Measurements from ENCODE around the gene PARVA. TPM values are rescaled to one million over a fixed set of nuclear protein-coding genes. Genes with fewer than 3 reads are reported as not detected.
"Not testable (repeated sequence)": the region's sequence is repeated elsewhere in the genome, so short reads cannot be mapped to it uniquely, and the experiment has no call there.

Gene PARVA
- total RNA-seq, 2 experiments from 2014 or later = not detected

DNA sequence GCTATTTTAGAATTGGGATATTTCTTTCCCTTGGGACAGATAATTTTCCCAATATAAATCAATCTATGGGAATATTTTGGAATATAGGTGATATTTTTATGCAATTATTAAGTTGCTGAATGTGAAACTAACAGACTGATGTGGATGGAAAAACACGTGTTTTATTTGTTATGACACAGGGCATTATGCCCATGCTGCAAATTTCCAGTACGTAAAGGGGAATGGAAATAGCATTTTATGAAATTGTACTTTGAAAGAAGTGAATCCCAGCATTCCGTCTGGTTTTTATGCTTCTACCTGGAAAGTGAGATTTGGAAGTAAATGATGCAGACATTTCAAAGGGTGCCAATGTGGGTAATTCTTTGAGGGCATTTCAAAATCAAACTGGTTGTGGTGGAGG is 142.7 kb downstream of the PARVA start:
- Histone ChIP-seq H3K4me1 (ENCODE audit: insufficient read depth, low read length, poor library complexity, severe bottlenecking) (no peaks in the 10 kb centered on the region), H3K27ac (ENCODE audit: low read depth, low read length, poor library complexity, severe bottlenecking) (no peak overlapping the region), H3K9me3 (ENCODE audit: low read length) (no peaks in the 10 kb centered on the region), H2AFZ (ENCODE audit: low read length) (no peak overlapping the region), H3K79me2 (ENCODE audit: insufficient read depth, low read depth, low read length) (no peaks in the 10 kb centered on the region), H3K9me2 (ENCODE audit: insufficient read depth, low read length) (no peaks in the 10 kb centered on the region), H3K4me2 (ENCODE audit: low read length) (no peak overlapping the region), H4K20me1 (ENCODE audit: insufficient read depth, low read length) (no peaks in the 10 kb centered on the region), H3K4me3 (ENCODE audit: low read depth, low read length, poor library complexity, severe bottlenecking) (no peak overlapping the region), H3K36me3 (ENCODE audit: insufficient read depth, low read length) (no peaks in the 10 kb centered on the region)
- POLR2A ChIA-PET = no interaction called here
- TF ChIP-seq EZH2phosphoT487 (IDR thresholded peaks at IDR 0.05; ENCODE audit: borderline replicate concordance, low read depth, low read length) = no peak
- TF ChIP-seq, protein P1, sequence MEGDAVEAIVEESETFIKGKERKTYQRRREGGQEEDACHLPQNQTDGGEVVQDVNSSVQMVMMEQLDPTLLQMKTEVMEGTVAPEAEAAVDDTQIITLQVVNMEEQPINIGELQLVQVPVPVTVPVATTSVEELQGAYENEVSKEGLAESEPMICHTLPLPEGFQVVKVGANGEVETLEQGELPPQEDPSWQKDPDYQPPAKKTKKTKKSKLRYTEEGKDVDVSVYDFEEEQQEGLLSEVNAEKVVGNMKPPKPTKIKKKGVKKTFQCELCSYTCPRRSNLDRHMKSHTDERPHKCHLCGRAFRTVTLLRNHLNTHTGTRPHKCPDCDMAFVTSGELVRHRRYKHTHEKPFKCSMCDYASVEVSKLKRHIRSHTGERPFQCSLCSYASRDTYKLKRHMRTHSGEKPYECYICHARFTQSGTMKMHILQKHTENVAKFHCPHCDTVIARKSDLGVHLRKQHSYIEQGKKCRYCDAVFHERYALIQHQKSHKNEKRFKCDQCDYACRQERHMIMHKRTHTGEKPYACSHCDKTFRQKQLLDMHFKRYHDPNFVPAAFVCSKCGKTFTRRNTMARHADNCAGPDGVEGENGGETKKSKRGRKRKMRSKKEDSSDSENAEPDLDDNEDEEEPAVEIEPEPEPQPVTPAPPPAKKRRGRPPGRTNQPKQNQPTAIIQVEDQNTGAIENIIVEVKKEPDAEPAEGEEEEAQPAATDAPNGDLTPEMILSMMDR (conservative IDR thresholded peaks at IDR 0.05; ENCODE audit: low read length) = no peak
- intact Hi-C loops (cut with micrococcal nuclease; ENCODE audit: unreplicated experiment) = no loop called here
- DNase-seq (ENCODE audit: low spot score) = no peak
- BruUV-seq (replicated peaks) = no TSS peak
- CTCF ChIA-PET (ENCODE audit: unreplicated experiment) = no interaction called here

DNA sequence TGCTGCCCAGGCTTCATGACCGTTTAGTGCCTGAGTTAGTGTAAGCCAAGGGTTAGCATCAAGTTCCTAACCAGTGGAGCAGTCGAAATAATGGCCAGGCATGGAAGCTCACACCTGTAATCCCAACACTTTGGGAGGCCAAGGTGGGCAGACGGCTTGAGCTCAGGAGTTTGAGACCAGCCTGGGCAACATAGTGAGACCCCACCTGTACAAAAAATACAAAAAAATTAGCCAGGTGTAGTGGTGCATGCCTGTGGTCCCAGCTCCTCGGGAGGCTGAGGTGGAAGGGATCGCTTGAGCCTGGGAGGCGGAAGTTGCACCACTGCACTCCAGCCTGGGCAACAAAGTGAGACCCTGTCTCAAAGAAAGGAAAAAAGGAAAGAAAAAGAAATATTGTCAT is 143.2 kb downstream of the PARVA start:
- H3K27ac ChIP-seq (ENCODE audit: low read depth, low read length, poor library complexity, severe bottlenecking); H3K4me3 ChIP-seq (ENCODE audit: low read depth, low read length, poor library complexity, severe bottlenecking); H3K36me3 ChIP-seq (ENCODE audit: insufficient read depth, low read length); POLR2A ChIA-PET; H3K9me3 ChIP-seq (ENCODE audit: low read length); H3K79me2 ChIP-seq (ENCODE audit: insufficient read depth, low read depth, low read length); intact Hi-C loops (cut with micrococcal nuclease; ENCODE audit: unreplicated experiment); CTCF ChIA-PET (ENCODE audit: unreplicated experiment); H4K20me1 ChIP-seq (ENCODE audit: insufficient read depth, low read length); H3K4me2 ChIP-seq (ENCODE audit: low read length); BruUV-seq (replicated peaks); H3K4me1 ChIP-seq (ENCODE audit: insufficient read depth, low read length, poor library complexity, severe bottlenecking); H2AFZ ChIP-seq (ENCODE audit: low read length); DNase-seq (ENCODE audit: low spot score); H3K9me2 ChIP-seq (ENCODE audit: insufficient read depth, low read length): not testable (repeated sequence)

DNA sequence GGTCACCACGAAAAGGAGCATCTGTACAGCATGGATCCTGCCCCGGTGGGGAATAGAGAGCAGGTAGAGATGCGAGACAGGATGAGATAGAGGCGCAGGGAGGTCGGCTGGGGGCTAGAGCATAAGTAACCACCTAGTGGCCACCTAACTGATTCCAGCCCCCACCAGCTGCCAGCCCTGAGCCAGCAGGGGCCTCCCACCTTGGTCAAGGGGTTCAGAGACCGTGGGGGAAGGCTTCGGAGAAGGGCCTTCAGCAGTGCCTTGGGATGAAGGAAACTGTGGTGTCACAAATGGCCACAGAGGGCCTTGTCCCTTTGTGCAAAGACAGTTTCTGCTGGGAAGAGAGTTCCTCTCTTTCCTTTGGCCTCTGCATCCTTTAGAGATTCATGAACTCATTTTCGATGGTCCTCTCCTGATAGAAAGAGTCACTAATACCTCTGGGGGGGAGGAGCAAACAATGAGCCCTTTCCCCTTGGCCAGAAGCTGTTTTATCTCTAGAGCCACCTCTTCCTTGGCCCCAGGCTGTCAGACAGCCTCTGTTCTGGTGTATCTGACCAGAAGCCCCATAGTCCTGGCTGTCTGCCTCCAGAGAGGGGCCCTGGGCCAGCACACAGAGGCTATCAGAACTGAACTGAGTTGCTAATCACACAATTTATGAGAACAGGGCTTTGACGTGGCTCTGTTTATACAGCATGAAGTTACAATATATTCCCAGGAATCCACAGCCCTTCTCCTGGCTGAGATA is 146.0 kb downstream of the PARVA start:
- H3K9me2 ChIP-seq (ENCODE audit: insufficient read depth, low read length) = no peaks in the 10 kb centered on the region
- no peaks in the 10 kb centered on the region for H3K79me2 ChIP-seq (ENCODE audit: insufficient read depth, low read depth, low read length)
- no peaks in the 10 kb centered on the region for H3K36me3 ChIP-seq (ENCODE audit: insufficient read depth, low read length)
- H3K27ac ChIP-seq (ENCODE audit: low read depth, low read length, poor library complexity, severe bottlenecking) = no peak overlapping the region
- no peak overlapping the region for H2AFZ ChIP-seq (ENCODE audit: low read length)
- no peaks in the 10 kb centered on the region for H4K20me1 ChIP-seq (ENCODE audit: insufficient read depth, low read length)
- intact Hi-C loops (cut with micrococcal nuclease; ENCODE audit: unreplicated experiment) = no loop called here
- DNase-seq (ENCODE audit: low spot score) = no peak
- CTCF ChIA-PET (ENCODE audit: unreplicated experiment) = no interaction called here
- POLR2A ChIA-PET = no interaction called here
- no TSS peak for BruUV-seq (replicated peaks)
- H3K4me1 ChIP-seq (ENCODE audit: insufficient read depth, low read length, poor library complexity, severe bottlenecking) = no peaks in the 10 kb centered on the region
- H3K4me2 ChIP-seq (ENCODE audit: low read length) = no peak overlapping the region
- TF ChIP-seq, protein P1 (conservative IDR thresholded peaks at IDR 0.05; ENCODE audit: low read length) = no peak
- TF ChIP-seq EZH2phosphoT487 (IDR thresholded peaks at IDR 0.05; ENCODE audit: borderline replicate concordance, low read depth, low read length) = no peak
- no peaks in the 10 kb centered on the region for H3K9me3 ChIP-seq (ENCODE audit: low read length)
- H3K4me3 ChIP-seq (ENCODE audit: low read depth, low read length, poor library complexity, severe bottlenecking) = no peak overlapping the region
